ENCODE data around the gene ELP4.
"Not testable (repeated sequence)": the region's sequence is repeated elsewhere in the genome, so short reads cannot be mapped to it uniquely, and the experiment has no call there.

ELP4 gene

GRCh38 chr11:31542862-31543261 lies 33.3 kb downstream of the ELP4 start:
- no peak for DNase-seq (ENCODE audit: low spot score)

GRCh38 chr11:31555938-31556337 lies 46.4 kb downstream of the ELP4 start:
- DNase-seq (ENCODE audit: low spot score): no peak

- DNase-seq (ENCODE audit: low spot score): no peak
Measured at GRCh38 chr11:31558001-31558400, 48.4 kb downstream of the ELP4 start.

- no peak for DNase-seq (ENCODE audit: low spot score)
Measured at GRCh38 chr11:31560842-31561476, 51.4 kb downstream of the ELP4 start.

- DNase-seq (ENCODE audit: low spot score): not testable (repeated sequence)
Measured at GRCh38 chr11:31564517-31564916, 55.0 kb downstream of the ELP4 start.

GRCh38 chr11:31574133-31574532 lies 64.6 kb downstream of the ELP4 start:
- DNase-seq (ENCODE audit: low spot score): not testable (repeated sequence)

- DNase-seq (ENCODE audit: low spot score): not testable (repeated sequence)
Measured at GRCh38 chr11:31575764-31576163, 66.2 kb downstream of the ELP4 start.

GRCh38 chr11:31579412-31579811 lies 69.8 kb downstream of the ELP4 start:
- not testable (repeated sequence) for DNase-seq (ENCODE audit: low spot score)

GRCh38 chr11:31582697-31583096 lies 73.1 kb downstream of the ELP4 start:
- DNase-seq (ENCODE audit: low spot score): no peak

- no peak for DNase-seq (ENCODE audit: low spot score)
Measured at GRCh38 chr11:31598454-31598853, 88.9 kb downstream of the ELP4 start.

- no peak for DNase-seq (ENCODE audit: low spot score)
Measured at GRCh38 chr11:31601635-31602282, 92.2 kb downstream of the ELP4 start.

GRCh38 chr11:31606893-31607292 lies 97.3 kb downstream of the ELP4 start:
- no peak for DNase-seq (ENCODE audit: low spot score)

GRCh38 chr11:31607914-31608313 lies 98.3 kb downstream of the ELP4 start:
- DNase-seq (ENCODE audit: low spot score): no peak

GRCh38 chr11:31608995-31609394 lies 99.4 kb downstream of the ELP4 start:
- DNase-seq (ENCODE audit: low spot score): no peak

GRCh38 chr11:31610544-31610943 lies 101.0 kb downstream of the ELP4 start:
- DNase-seq (ENCODE audit: low spot score): no peak

GRCh38 chr11:31617246-31617645 lies 107.7 kb downstream of the ELP4 start:
- no peak for DNase-seq (ENCODE audit: low spot score)

GRCh38 chr11:31619980-31620379 lies 110.4 kb downstream of the ELP4 start:
- DNase-seq (ENCODE audit: low spot score): no peak

GRCh38 chr11:31620434-31620833 lies 110.9 kb downstream of the ELP4 start:
- no peak for DNase-seq (ENCODE audit: low spot score)

- DNase-seq (ENCODE audit: low spot score): no peak
Measured at GRCh38 chr11:31625868-31626267, 116.3 kb downstream of the ELP4 start.

- no peak for DNase-seq (ENCODE audit: low spot score)
Measured at GRCh38 chr11:31628111-31628510, 118.5 kb downstream of the ELP4 start.

- DNase-seq (ENCODE audit: low spot score): no peak
Measured at GRCh38 chr11:31636983-31637382, 127.4 kb downstream of the ELP4 start.

GRCh38 chr11:31640611-31641010 lies 131.0 kb downstream of the ELP4 start:
- no peak for DNase-seq (ENCODE audit: low spot score)

- DNase-seq (ENCODE audit: low spot score): no peak
Measured at GRCh38 chr11:31641477-31642062, 132.0 kb downstream of the ELP4 start.

GRCh38 chr11:31643857-31644256 lies 134.3 kb downstream of the ELP4 start:
- no peak for DNase-seq (ENCODE audit: low spot score)

All from CD4-positive, alpha-beta T cell treated with Interleukin-6 at 100 ng/mL for 8 hours (primary cell).